HG03469 (cell line): ENCODE measurements around the gene ESR1.
"Not testable (repeated sequence)": the region's sequence is repeated elsewhere in the genome, so short reads cannot be mapped to it uniquely, and the experiment has no call there.

Experiments used
- ATAC-seq: cut with Tn5 transposase; IDR thresholded peaks from one replicate; pipeline ENCODE4 v1.9.1; 2021; ENCODE audit warnings: mild to moderate bottlenecking, moderate library complexity, moderate number of reproducible peaks; ENCODE audit not compliant: unreplicated experiment

Gene ESR1

GRCh38 chr6:151964412-151964811 lies 156.9 kb downstream of the ESR1 start:
- ATAC-seq = not testable (repeated sequence)

GRCh38 chr6:151974061-151974617 lies 166.7 kb downstream of the ESR1 start:
- ATAC-seq = no peak

DNA sequence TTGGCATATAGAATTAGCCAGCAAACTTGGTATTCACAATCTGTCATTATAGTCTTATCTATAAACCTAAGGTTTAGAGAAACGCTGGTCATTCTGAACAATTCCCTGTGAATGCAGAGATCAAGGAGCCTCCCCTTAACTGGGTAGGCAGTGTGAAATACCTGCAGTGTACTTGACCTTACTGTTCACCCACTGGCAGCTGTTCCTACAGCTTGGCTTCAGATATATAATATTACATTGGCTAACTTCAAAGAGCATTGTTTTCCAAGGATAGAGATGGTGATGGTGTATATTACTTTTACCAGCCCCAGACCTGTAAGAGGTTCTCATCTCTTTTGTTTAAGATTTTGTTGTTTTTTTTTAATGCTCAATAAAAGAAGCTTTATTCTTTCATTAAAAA lies 168.3 kb downstream of the ESR1 start:
- no peak for ATAC-seq

- not testable (repeated sequence) for ATAC-seq
Measured at GRCh38 chr6:151988199-151988598, 180.7 kb downstream of the ESR1 start.

DNA sequence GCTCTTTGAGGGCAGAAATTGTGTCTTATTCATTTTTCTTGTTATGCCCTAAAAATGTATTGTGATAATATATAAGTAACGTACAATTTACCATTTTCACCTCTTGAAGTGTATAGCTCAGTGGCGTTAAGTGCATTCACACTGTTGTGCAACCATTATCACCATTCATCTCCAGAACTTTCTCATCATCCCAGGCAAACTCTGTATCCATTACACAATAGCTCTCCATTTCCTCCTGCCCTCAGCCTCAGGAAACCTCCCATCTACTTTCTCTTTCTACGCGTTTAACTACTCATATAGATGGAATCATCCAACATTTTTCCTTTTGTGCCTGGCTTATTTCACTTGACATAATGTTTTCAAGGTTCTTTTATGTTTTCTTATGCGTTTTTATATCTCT lies 184.6 kb downstream of the ESR1 start:
- ATAC-seq = no peak

DNA sequence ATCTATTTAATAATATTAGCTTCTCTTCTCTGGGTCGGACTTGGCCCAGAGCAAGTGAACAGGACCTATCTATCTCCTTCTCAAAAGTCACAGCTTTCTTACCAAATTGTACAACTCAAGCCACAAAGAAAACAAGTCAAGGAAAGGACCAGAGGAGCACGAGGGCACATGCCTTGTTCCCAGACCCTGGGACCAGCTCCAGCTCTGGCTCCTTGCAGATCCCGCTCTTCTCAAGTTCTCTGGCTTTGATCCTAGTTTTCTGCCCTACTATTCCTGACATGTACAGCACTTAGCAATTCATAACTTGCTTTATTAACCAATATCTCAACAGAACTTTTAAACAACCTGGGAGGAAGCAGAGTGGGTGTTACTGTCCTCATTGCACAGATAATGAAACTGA lies 185.9 kb downstream of the ESR1 start:
- ATAC-seq = no peak

DNA sequence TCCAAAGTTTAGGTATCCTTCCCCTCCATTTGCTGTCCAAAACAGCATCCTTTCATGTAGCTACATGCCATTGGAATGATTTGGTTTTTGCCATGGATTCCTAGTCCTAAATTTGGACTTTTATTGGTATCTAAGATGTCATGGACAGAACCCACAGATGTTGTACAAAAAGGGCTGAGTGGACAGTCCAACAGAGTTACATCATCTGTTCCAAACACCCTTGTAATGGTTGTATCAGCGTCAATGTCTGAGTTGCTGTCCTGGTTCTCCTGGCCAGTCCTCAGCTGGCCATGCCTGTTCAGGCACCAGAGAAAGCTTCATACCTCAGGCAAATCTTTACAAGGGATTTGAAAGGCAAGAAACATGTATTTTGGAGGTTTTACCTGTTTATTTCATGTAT lies 191.3 kb downstream of the ESR1 start:
- ATAC-seq = no peak

GRCh38 chr6:151999194-151999593 lies 191.7 kb downstream of the ESR1 start:
- ATAC-seq = no peak

- ATAC-seq = no peak
Measured at GRCh38 chr6:152001408-152001807, 193.9 kb downstream of the ESR1 start.

- ATAC-seq = no peak
Measured at GRCh38 chr6:152002306-152002705, 194.8 kb downstream of the ESR1 start.

- no peak for ATAC-seq
Measured at GRCh38 chr6:152004036-152004566, 196.6 kb downstream of the ESR1 start.

DNA sequence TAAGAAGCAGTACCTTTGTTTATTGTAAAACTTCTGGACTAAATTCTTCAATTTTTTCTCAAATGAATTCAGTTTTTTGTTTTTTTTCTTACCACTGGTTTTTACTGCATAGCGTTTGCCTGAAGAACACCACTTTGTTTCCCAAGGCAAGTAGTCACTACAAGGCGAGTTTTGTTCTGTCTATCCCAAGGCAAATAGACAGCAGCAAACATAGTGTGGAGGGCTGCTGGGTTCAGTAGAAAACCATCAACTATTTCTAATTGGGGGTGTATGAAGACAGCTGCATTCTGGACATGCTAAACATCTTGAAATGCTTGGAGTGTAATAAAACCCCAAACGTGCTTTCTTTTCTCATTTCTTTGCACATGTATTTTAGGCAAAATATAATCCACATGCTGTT lies 197.4 kb downstream of the ESR1 start:
- no peak for ATAC-seq

DNA sequence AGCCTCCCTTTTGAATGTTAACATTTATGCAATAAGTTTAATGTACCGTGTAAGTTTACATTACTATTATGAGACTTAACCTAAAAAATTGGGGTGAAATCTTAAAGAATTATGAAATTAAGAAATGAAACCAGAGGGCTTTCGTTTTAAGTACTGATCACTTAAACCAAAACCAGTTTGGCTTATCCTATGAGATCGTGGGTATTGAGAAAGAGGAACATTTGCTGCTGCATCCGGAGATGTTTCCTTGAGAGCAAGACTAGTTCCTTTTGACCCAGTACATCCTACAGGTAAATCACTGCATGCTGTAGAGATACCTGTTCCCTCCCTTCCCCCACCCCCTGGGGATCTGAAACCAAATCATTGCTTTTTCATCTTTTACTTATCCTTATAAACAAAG lies 201.3 kb downstream of the ESR1 start:
- no peak for ATAC-seq

GRCh38 chr6:152012227-152012626 lies 204.7 kb downstream of the ESR1 start:
- ATAC-seq = no peak

DNA sequence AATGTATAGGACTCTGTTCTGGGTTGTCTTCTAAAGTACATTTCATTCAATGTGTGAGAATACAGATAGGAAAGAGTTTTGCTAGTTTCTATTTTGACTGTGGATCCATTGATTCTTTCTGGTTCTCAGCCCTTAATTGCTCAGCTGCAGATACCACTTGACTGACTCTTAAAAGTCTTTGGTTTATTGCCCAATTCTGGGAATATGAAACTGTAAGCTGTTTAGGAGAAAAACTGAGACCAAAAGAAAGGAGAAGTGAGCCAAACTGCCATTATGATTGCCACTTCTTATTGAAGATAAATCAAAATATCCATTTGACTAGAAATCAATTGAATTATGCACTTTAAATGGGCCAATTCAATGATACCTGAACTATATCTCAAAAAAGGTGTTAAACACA lies 211.4 kb downstream of the ESR1 start:
- ATAC-seq = no peak

- no peak for ATAC-seq
Measured at GRCh38 chr6:152022303-152022702, 214.8 kb downstream of the ESR1 start.

DNA sequence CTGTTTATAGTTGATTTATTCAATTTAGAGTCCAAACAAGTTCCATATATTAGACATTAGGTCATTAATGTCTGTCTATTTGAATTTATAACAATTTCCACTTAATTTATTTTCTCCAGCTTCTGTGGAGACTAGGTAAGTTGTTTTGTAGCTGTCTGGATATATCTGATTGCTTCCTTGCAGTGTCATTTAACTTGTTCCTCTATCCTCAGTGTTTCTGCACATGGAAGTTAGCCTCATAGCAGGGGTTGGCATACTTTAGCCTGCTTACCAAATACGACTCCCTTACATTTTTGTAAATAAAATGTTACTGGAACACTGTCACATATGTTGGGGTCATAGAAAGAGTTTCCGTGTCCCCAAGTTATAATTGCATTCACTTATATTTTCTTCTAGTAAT lies 216.1 kb downstream of the ESR1 start:
- ATAC-seq = no peak

DNA sequence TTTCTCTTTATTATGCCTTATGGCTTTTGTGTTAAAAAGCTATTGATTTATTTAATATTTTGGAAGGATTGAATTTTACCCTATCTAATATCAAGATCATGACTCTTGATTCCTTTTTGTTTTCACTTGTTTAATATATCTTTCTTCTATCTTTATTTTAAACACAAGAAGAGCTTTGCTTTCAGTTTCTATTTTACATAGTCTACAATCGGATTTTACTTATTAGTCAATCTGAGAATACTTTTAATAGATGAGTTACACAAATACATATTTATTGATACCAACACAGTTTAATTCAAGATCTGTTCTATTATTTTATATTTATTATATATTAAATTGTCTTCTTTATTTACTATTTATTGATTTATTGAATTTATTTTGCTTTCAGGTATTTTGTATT lies 218.8 kb downstream of the ESR1 start:
- ATAC-seq = no peak

DNA sequence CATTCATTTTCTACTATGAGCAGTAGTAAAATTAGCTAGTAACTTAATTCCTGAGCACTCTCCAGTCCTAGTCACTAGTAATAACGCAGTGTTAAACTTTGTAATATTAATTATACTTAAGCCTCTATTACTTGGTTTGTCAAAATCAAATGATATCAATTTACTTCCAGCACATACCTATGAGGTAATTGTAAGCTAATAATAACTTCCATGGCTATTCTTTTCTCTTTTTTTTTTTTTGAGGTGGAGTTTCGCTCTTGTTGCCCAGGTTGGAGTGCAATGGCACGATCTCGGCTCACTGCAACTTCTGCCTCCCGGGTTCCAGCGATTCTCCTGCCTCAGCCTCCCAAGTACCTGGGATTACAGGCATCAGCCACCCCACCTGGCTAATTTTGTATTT lies 219.3 kb downstream of the ESR1 start:
- not testable (repeated sequence) for ATAC-seq

DNA sequence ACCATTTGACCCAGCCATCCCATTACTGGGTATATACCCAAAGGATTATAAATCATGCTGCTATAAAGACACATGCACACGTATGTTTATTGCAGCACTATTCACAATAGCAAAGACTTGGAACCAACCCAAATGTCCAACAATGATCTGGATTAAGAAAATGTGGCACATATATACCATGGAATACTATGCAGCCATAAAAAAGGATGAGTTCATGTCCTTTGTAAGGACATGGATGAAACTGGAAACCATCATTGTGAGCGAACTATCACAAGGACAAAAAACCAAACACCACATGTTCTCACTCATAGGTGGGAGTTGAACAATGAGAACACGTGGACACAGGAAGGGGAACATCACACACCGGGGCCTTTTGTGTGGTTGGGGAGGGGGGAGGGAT lies 226.3 kb downstream of the ESR1 start:
- ATAC-seq = not testable (repeated sequence)

- no peak for ATAC-seq
Measured at GRCh38 chr6:152034631-152035030, 227.1 kb downstream of the ESR1 start.

DNA sequence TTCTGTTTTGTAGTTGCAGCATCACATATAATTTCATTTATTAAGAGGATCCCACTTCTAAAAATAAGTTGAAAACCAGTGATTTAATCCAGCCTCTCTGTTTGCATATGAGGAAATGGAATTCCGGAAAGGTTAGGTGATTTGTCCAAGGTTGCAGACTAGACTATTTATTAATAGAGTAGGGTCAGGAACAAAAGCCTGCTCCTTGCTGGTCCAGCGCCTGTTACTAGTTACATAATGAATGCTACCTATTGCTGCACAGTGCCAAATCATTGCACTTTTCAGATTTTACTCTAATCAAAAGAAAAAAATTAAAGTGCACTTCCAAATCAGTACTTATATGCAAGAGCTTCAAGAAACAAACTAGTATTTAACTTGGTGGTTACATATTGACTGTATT lies 238.6 kb downstream of the ESR1 start:
- no peak for ATAC-seq

DNA sequence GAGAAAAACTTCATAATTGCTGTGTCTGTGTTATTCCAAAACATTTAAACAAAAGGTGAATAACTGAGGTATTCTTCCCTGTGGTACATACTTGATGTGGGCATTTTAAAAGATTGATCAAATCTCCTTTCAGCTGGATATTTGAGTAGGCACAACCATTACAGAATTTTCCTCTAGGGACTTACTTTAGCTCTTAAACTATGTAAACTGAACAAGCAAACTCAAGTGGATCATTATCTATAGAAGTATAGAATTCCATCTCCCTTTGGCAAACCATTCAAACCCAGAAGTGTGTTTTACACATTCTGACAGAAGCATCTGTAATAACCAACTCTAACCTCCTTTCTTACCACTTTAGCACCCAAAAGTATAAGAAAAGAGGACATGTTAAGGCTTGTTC lies 241.4 kb downstream of the ESR1 start:
- ATAC-seq = no peak
